Fibroblast of the aortic adventitia (primary cell): Measurements from ENCODE around the gene FOXO1. TPM values are rescaled to one million over a fixed set of nuclear protein-coding genes. Genes with fewer than 3 reads are reported as not detected.

ENCODE experiments used
- DNase-seq: peaks from one replicate; pipeline ENCODE4 v3.0.0-alpha.2; 2010; ENCODE audit warnings: low read depth
- H3K4me3 ChIP-seq: 2 replicates; pipeline ENCODE4 v1.5.1; 2011; ENCODE audit warnings: low read depth, mild to moderate bottlenecking, control low read depth, low read length, moderate library complexity
- total RNA-seq: library from RNA; depleted of rRNA; stranded (reverse); fragments of >200 nt; gene quantifications from 2 replicates; pipeline ENCODE4 v1.2.3, GENCODE V29; 2012; ENCODE audit warnings: low replicate concordance
- TF ChIP-seq, protein P1 (sequence below): IDR thresholded peaks from 2 replicates; pipeline ENCODE4 v1.5.1; 2011; ENCODE audit warnings: mild to moderate bottlenecking, low read length, control low read depth, inconsistent platforms; ENCODE audit not compliant: insufficient read depth

FOXO1 gene
- total RNA-seq, 1 donor: 3.2 TPM

- TF ChIP-seq, protein P1, sequence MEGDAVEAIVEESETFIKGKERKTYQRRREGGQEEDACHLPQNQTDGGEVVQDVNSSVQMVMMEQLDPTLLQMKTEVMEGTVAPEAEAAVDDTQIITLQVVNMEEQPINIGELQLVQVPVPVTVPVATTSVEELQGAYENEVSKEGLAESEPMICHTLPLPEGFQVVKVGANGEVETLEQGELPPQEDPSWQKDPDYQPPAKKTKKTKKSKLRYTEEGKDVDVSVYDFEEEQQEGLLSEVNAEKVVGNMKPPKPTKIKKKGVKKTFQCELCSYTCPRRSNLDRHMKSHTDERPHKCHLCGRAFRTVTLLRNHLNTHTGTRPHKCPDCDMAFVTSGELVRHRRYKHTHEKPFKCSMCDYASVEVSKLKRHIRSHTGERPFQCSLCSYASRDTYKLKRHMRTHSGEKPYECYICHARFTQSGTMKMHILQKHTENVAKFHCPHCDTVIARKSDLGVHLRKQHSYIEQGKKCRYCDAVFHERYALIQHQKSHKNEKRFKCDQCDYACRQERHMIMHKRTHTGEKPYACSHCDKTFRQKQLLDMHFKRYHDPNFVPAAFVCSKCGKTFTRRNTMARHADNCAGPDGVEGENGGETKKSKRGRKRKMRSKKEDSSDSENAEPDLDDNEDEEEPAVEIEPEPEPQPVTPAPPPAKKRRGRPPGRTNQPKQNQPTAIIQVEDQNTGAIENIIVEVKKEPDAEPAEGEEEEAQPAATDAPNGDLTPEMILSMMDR: no peak
- DNase-seq: no peak
- H3K4me3 ChIP-seq: no peak overlapping the region
Observed at GRCh38 chr13:40673414-40673813, 7.0 kb upstream of the FOXO1 start.

- no peak overlapping the region for H3K4me3 ChIP-seq
- TF ChIP-seq, protein P1: no peak
- no peak for DNase-seq
Observed at GRCh38 chr13:40672765-40673397, 6.4 kb upstream of the FOXO1 start.

DNA sequence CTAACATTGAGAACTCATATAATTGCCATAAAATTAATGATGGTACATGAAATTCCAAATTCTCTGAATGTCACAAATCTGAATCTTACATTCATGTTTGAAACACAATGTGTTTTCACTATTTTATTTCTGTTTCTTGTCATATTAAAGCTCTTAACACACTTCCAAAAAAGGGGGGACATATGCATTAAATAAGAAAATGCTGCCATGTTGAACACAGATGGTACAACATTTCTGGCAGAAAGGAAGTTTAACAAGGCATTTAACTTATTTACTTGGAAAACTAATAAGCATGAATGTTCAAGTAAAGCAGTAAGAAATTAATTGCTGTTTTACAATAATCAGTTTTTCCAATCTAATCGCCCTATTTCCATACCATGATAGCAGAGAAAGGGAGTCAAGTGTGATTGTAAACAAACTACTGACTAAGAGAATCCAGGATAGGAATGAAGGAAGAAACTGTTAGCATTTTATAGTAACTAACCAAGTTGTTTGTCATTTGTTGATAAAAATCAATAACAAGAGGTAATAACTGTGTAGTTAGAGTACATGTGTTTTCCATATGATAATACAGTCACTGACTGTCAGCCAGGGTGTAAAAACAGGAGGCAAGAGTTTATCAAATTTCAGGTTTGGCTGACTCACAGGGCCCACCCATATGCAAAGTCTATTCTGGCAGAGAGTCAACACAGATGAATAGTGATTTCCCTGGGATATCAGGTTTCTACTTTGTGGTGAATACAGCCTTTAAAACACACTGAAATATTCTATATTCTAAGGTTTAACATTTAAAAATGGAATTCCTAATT is 5.7 kb upstream of the FOXO1 start:
- H3K4me3 ChIP-seq: no peak overlapping the region
- peak; percentile 80 for DNase-seq
- TF ChIP-seq, protein P1: no peak

DNA sequence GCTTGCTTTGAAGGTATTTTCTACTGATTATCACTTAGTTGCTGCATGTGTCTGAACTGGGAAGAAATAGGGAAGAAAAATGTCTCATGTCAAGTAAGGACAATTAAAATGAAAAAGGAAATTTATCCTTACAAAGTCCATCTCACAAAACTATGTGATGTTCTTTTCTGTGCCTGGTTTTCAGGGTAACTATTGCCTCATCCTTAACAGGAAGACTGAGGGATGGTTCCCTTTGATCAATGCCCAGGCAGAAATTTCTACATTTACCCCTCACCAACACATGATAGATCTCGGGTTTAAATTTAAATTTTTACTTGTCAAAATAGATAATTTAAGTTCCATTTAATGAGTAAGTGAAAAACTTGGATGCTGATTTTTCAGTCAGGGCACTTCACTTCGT is 3.9 kb upstream of the FOXO1 start:
- no peak for DNase-seq
- TF ChIP-seq, protein P1: no peak

DNA sequence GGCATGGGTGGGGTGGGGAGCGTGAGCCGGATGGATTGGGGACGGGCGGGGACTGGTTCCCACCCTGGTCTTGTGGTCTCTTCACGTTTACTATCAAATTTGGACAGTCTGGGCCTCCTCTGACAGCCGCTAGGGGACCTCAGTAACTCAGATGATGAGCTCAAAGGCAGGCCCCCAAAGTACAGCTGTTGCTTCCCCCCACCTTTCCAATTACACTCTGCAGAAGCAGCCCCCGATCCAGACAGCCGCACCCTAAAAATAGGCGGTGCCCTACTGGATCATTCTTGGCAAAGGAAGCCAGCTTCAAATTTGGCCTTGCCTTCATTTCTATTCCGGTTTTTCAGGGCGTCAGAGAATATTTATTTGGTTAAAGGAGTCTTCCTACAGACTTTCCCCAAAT is 1.9 kb upstream of the FOXO1 start:
- TF ChIP-seq, protein P1: peak; percentile 75
- DNase-seq: peak; percentile 43
- H3K4me3 ChIP-seq: no peak overlapping the region

More for the DNA sequence above, 3.9 kb upstream of the FOXO1 start:
- H3K4me3 ChIP-seq: no peak overlapping the region

DNA sequence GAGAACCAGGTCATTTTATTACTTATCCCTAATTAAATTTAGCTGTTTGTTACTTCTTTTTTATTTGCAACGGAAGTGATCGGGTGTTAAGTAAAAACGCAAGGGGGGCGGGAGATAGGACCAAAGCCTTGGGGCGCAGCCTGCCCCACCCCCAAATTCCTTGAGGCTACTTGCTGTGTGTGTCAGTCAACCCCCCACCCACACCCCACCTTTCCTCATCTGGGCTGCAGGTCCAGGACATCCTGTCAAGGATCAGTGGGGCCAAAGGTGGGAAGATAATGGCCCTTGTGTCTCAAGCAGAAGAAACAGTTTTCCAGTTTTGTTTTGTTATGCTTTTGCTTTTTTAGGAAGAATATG is 1.2 kb upstream of the FOXO1 start:
- no peak for DNase-seq
- TF ChIP-seq, protein P1: no peak
- H3K4me3 ChIP-seq: peak overlapping the region; percentile 72
